SU-DHL-6 (cell line): ENCODE results near the gene RPS6KC1.

Experiments used
- H2AFZ ChIP-seq: fragments of 200-600 bp; sonication (generic); 2 replicates; pipeline ENCODE4 v1.6.1; 2014; ENCODE audit warnings: low read depth, mild to moderate bottlenecking, moderate library complexity, mixed read lengths, antibody characterized with exemption, low read length; ENCODE audit not compliant: severe bottlenecking
- H3F3A ChIP-seq: fragments of 200-600 bp; shearing (Covaris generic); 2 replicates; pipeline ENCODE4 v1.6.0; 2016; ENCODE audit warnings: antibody characterized with exemption, mild to moderate bottlenecking; ENCODE audit not compliant: insufficient read depth
- H3K27ac ChIP-seq: fragments of 200-600 bp; sonication (generic); 2 replicates; pipeline ENCODE4 v1.5.1; 2016; ENCODE audit warnings: low read depth, mild to moderate bottlenecking, low read length, moderate library complexity, mixed read lengths
- H3K27me3 ChIP-seq: fragments of 200-600 bp; sonication (generic), shearing (Covaris generic); 2 replicates; pipeline ENCODE4 v1.6.0; 2014; ENCODE audit warnings: mild to moderate bottlenecking, low read length
- H3K36me3 ChIP-seq: fragments of 200-600 bp; sonication (generic); 2 replicates; pipeline ENCODE4 v1.6.1; 2014; ENCODE audit warnings: mild to moderate bottlenecking, low read length, mixed read lengths
- H3K4me2 ChIP-seq: fragments of 300-600, 200-600 bp; shearing (Covaris generic), sonication (generic); 2 replicates; pipeline ENCODE4 v1.6.0; 2014; ENCODE audit warnings: low read length, low read depth, mild to moderate bottlenecking; ENCODE audit not compliant: poor library complexity, severe bottlenecking
- H3K4me3 ChIP-seq: fragments of 200-600 bp; sonication (generic); 2 replicates; pipeline ENCODE4 v1.5.1; 2014; ENCODE audit warnings: antibody characterized with exemption, low read length, mild to moderate bottlenecking, mixed read lengths; ENCODE audit not compliant: insufficient read depth, poor library complexity, severe bottlenecking
- H3K79me2 ChIP-seq: fragments of 200-600 bp; sonication (generic); 2 replicates; pipeline ENCODE4 v1.6.1; 2014; ENCODE audit warnings: mild to moderate bottlenecking, low read length, moderate library complexity; ENCODE audit not compliant: insufficient read depth
- H3K9ac ChIP-seq: fragments of 200-600 bp; sonication (generic); 2 replicates; pipeline ENCODE4 v1.7.0; 2014; ENCODE audit warnings: mild to moderate bottlenecking, low read length
- H3K9me2 ChIP-seq: fragments of 200-600 bp; sonication (generic); replicated peaks from 2 replicates; pipeline ENCODE4 v1.6.1; 2014; ENCODE audit warnings: low read length; ENCODE audit not compliant: insufficient read depth
- H3K9me3 ChIP-seq: fragments of 200-600 bp; sonication (generic); 2 replicates; pipeline ENCODE4 v1.6.1; 2014; ENCODE audit warnings: low read length, mixed read lengths; ENCODE audit not compliant: insufficient read depth
- H4K20me1 ChIP-seq: fragments of 200-600 bp; sonication (generic); 2 replicates; pipeline ENCODE4 v1.6.1; 2014; ENCODE audit warnings: low read depth, mild to moderate bottlenecking, antibody characterized with exemption, low read length, moderate library complexity, mixed read lengths
- EZH2phosphoT487 ChIP-seq: fragments of 200-600 bp; sonication (generic), shearing (Covaris generic); conservative IDR thresholded peaks from 2 replicates; pipeline ENCODE4 v1.6.1; 2018; ENCODE audit warnings: mild to moderate bottlenecking, antibody characterized with exemption, low read length, moderate library complexity, mixed read lengths
- TF ChIP-seq, protein P1 (sequence below): fragments of 200-600 bp; sonication (generic); IDR thresholded peaks from one replicate; pipeline ENCODE4 v1.5.1; 2017; ENCODE audit warnings: antibody characterized with exemption, mild to moderate bottlenecking, low read length, moderate library complexity; ENCODE audit not compliant: insufficient read depth, poor library complexity, severe bottlenecking

Gene RPS6KC1

DNA sequence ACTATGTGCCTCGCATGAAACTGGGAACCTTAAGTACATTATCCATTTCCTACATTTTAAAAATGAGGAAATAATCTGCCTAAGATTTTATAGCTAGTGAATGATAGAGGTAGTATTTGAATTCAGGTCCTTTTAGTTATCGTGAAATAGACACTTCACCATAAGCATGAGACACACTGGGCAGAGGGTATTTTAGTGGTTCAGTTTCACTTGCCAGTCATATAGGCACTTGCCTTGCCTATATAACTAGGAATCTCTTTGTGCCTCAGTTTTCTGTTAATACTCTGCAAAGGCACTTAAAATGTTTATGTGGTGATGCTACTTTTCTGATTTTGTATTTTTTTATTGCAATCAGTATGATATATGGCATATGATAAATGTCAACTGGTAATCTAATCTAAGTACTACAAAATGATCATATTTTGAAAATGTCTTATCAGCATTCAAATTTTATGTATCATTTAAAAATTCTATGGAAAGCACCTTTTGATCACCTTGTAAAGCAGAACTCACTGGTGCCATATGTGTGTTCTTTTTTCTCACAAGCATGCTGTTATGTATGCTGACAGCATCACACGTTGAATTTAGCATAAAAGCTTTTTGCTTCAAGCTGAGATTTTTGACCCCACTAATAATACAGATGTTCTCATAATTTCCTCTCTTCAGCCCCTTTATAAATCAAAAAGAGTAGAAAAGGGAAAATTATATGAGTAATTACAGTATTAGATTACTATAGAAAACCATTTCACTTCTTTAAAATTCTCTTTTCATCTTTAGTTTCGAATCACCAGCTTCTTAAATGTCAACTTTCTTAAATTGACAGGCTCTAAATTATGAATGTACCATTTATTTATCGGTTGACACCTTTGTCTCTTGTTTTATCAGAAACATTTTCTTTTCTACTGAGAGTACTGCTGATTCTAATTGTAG, 52.6 kb downstream of the RPS6KC1 start:
- Histone ChIP-seq H2AFZ (no peak overlapping the region), H3K9me2 (no peaks in the 10 kb centered on the region), H3K27me3 (no peaks in the 10 kb centered on the region), H3F3A (no peaks in the 10 kb centered on the region), H3K27ac (no peak overlapping the region), H3K79me2 (no peaks in the 10 kb centered on the region), H3K9me3 (no peaks in the 10 kb centered on the region), H3K9ac (no peak overlapping the region), H4K20me1 (no peaks in the 10 kb centered on the region), H3K4me2 (no peak overlapping the region), H3K36me3 (no peaks in the 10 kb centered on the region), H3K4me3 (no peak overlapping the region)
- no peak for TF ChIP-seq EZH2phosphoT487
- TF ChIP-seq, protein P1, sequence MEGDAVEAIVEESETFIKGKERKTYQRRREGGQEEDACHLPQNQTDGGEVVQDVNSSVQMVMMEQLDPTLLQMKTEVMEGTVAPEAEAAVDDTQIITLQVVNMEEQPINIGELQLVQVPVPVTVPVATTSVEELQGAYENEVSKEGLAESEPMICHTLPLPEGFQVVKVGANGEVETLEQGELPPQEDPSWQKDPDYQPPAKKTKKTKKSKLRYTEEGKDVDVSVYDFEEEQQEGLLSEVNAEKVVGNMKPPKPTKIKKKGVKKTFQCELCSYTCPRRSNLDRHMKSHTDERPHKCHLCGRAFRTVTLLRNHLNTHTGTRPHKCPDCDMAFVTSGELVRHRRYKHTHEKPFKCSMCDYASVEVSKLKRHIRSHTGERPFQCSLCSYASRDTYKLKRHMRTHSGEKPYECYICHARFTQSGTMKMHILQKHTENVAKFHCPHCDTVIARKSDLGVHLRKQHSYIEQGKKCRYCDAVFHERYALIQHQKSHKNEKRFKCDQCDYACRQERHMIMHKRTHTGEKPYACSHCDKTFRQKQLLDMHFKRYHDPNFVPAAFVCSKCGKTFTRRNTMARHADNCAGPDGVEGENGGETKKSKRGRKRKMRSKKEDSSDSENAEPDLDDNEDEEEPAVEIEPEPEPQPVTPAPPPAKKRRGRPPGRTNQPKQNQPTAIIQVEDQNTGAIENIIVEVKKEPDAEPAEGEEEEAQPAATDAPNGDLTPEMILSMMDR = no peak

GRCh38 chr1:213104604-213105003, 53.6 kb downstream of the RPS6KC1 start:
- no peaks in the 10 kb centered on the region for H4K20me1 ChIP-seq

DNA sequence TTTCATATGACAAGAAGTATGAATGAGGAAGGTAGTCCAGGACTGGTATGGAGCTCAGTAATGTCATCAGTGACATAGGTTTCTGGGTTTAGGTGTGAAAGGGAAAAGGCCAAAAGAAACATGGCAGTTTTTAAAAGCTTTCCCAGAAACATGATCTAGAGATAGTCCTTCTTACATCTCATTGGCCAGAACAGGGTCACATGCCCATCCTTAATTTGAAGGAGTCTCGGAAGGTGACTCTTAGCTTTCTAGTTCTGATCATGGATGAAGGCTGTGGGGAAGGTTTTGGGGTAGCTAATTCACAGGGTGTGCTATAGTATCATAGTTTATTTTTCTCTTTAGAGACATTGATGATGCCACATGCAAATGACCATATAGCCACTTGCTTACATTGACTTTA, 55.3 kb downstream of the RPS6KC1 start:
- Histone ChIP-seq H4K20me1 (peaks cover under 1% of the 10 kb centered on the region; the same call in 1 of the 2 replicates), H3K4me3 (no peak overlapping the region), H2AFZ (no peak overlapping the region), H3K27ac (no peak overlapping the region), H3K27me3 (no peaks in the 10 kb centered on the region), H3K79me2 (no peaks in the 10 kb centered on the region), H3F3A (no peaks in the 10 kb centered on the region), H3K36me3 (no peaks in the 10 kb centered on the region), H3K9me3 (no peaks in the 10 kb centered on the region), H3K9me2 (no peaks in the 10 kb centered on the region), H3K4me2 (no peak overlapping the region), H3K9ac (no peak overlapping the region)
- TF ChIP-seq, protein P1 = no peak
- TF ChIP-seq EZH2phosphoT487 = no peak

More at GRCh38 chr1:213104604-213105003, 53.6 kb downstream of the RPS6KC1 start:
- Histone ChIP-seq H2AFZ (no peak overlapping the region), H3K79me2 (no peaks in the 10 kb centered on the region), H3F3A (no peaks in the 10 kb centered on the region), H3K27ac (no peak overlapping the region), H3K4me2 (no peak overlapping the region), H3K9me2 (no peaks in the 10 kb centered on the region), H3K36me3 (no peaks in the 10 kb centered on the region), H3K4me3 (no peak overlapping the region), H3K9me3 (no peaks in the 10 kb centered on the region), H3K27me3 (no peaks in the 10 kb centered on the region), H3K9ac (no peak overlapping the region)
- no peak for TF ChIP-seq EZH2phosphoT487

DNA sequence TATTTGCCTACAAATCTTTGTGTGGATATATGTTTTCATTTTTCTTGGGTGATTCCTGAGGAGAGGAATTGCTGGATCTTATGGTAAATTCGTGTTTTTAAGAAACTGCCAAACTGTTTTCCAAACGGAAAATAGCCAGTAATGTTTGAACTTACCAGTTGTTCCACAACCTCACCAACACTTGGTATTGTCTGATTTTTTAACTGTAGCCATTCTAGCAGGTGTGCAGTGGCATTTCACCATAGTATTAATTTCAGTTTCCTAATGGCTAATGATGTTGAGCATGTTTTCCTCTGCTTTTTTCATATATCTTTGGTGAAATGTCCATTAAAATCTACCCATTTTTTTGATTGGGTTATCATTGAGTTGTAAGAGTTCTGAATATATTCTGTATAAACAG, 56.6 kb downstream of the RPS6KC1 start:
- Histone ChIP-seq H3F3A (no peaks in the 10 kb centered on the region), H3K27ac (no peak overlapping the region), H3K4me2 (no peak overlapping the region), H3K9ac (no peak overlapping the region), H3K27me3 (no peaks in the 10 kb centered on the region), H3K9me2 (no peaks in the 10 kb centered on the region), H3K79me2 (no peaks in the 10 kb centered on the region), H3K36me3 (no peaks in the 10 kb centered on the region), H2AFZ (no peak overlapping the region), H3K9me3 (no peaks in the 10 kb centered on the region), H3K4me3 (no peak overlapping the region), H4K20me1 (peaks cover 4% of the 10 kb centered on the region; the same call in 1 of the 2 replicates)
- TF ChIP-seq EZH2phosphoT487 = no peak
- TF ChIP-seq, protein P1 = no peak
